ENCODE results near the gene ZMIZ1. TPM values are rescaled to one million over a fixed set of nuclear protein-coding genes. Genes with fewer than 3 reads are reported as not detected.

ZMIZ1 gene
- total RNA-seq, 4 donors from 2014 or later, result 18.7 to 188 (median 36.7) TPM

DNA sequence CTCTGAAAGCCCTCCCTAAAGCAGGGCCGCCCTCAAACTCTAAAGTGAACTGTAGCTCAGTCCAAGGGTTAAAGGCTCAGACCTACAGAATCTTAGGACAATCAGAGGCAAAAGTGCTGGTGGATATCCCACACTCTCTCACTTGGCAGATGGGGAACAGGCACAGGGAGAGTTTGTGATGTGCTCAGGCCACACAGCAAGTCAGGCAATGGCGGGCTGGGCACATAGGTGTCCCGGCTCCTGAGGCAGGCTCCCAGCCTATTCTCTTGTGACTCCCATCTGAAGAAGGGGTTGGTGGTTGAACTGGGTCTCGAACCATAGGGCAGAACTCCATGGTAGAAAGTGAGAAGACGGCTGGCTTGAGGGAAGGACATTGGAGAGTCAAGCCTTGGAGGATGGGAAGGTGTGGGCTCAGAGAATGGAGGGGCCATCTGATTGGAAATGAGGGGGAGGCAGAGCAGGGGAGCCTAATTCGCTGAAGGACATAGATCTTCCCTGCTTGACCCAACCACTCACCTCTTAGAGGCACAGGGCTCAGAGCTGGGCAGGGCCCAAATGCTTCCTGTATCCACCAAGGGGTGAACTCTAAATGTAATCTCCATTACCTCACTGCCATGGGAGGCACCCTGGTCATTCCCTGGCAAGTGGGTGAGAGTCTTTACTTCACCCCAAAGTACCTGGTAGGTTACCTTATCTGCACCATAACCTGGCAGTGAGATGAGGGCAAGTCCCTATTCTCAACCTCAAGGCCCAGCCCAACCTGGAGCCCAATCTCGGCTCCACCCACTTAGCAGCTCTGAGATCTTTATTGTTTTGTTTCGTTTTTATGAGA is 4.9 kb upstream of the ZMIZ1 start:
- Histone ChIP-seq H3K27ac (no peak overlapping the region), H3K36me3 (no peaks in the 10 kb centered on the region), H3K4me3 (no peak overlapping the region), H3K4me1 (no peaks in the 10 kb centered on the region), H3K9me3 (no peaks in the 10 kb centered on the region), H3K27me3 (peaks cover 0 to 2% of the 10 kb centered on the region in 2 donors)
- no peak for TF ChIP-seq POLR2A (IDR thresholded peaks at IDR 0.05)
- TF ChIP-seq, protein P1, sequence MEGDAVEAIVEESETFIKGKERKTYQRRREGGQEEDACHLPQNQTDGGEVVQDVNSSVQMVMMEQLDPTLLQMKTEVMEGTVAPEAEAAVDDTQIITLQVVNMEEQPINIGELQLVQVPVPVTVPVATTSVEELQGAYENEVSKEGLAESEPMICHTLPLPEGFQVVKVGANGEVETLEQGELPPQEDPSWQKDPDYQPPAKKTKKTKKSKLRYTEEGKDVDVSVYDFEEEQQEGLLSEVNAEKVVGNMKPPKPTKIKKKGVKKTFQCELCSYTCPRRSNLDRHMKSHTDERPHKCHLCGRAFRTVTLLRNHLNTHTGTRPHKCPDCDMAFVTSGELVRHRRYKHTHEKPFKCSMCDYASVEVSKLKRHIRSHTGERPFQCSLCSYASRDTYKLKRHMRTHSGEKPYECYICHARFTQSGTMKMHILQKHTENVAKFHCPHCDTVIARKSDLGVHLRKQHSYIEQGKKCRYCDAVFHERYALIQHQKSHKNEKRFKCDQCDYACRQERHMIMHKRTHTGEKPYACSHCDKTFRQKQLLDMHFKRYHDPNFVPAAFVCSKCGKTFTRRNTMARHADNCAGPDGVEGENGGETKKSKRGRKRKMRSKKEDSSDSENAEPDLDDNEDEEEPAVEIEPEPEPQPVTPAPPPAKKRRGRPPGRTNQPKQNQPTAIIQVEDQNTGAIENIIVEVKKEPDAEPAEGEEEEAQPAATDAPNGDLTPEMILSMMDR (IDR thresholded peaks at IDR 0.05), result no peak
- DNase-seq, result no peak
- intact Hi-C loops (cut with DNase I; ENCODE audit: low total_unique reads), result loop anchor here (10.0 kb wide), 1 partner anchor 249 kb away; no protein-coding TSS in a partner anchor

DNA sequence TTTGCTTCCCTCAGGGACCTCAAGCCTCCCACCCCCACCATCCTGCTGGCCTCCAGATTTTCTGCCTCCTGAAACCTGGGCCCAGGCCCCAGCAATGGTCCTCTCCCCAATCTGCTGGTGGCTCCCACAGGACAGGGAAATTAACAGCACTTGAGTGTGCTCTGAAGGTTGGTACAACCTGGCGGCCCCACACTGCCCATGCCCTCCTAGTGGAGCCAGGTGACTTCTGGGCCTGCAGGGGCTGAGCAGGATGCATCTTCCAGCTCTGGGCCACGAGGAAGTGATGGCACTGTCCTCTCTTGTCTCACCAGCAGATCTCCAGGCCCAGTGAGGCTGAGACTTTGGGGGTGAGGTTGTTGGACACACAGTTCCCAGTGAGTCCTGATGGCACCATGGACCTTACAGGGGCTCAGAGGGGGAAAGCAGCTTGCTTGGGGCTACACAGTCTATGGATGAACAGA is 3.6 kb upstream of the ZMIZ1 start:
- H3K36me3 ChIP-seq, result no peaks in the 10 kb centered on the region
- no peak overlapping the region for H3K4me3 ChIP-seq
- H3K27ac ChIP-seq, result peak overlapping the region in 1 of 2 donors; percentile 96
- intact Hi-C loops (cut with DNase I; ENCODE audit: low total_unique reads), result loop anchor here (5.0 to 10.0 kb wide), 2 partner anchors 92 to 250 kb away; no protein-coding TSS in a partner anchor
- H3K27me3 ChIP-seq, result peaks cover 0 to 2% of the 10 kb centered on the region in 2 donors
- no peaks in the 10 kb centered on the region for H3K9me3 ChIP-seq
- no peak for DNase-seq
- no peaks in the 10 kb centered on the region for H3K4me1 ChIP-seq
- no peak for TF ChIP-seq POLR2A (IDR thresholded peaks at IDR 0.05)
- TF ChIP-seq, protein P1 (IDR thresholded peaks at IDR 0.05), result no peak

DNA sequence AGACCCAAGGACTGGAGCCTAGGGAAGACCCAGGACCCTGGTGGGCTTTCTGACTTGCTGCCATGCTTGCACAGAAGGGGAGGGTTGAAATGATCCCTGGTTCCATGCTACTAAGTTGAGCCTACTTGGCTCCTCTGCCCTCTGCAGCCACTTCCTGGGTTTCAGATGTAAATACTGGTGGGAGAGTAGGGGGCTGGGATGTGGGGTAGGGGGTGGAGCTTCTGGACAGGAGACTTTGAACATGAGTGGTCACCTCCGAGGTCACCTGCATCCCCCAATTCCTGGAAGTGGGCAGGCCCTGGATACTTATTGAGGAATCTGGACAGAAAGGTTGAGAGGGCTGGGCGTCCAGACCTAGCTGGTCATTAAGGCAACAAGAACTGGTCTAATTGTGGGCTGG is 2.9 kb upstream of the ZMIZ1 start:
- intact Hi-C loops (cut with DNase I; ENCODE audit: low total_unique reads), result loop anchor here (5.0 to 10.0 kb wide), 2 partner anchors 91 to 251 kb away; no protein-coding TSS in a partner anchor
- Histone ChIP-seq H3K4me3 (no peak overlapping the region), H3K4me1 (no peaks in the 10 kb centered on the region), H3K27me3 (peaks cover 0 to 2% of the 10 kb centered on the region in 2 donors), H3K36me3 (no peaks in the 10 kb centered on the region), H3K9me3 (no peaks in the 10 kb centered on the region), H3K27ac (peak overlapping the region in 1 of 2 donors; percentile 96)
- DNase-seq, result no peak
- no peak for TF ChIP-seq POLR2A (IDR thresholded peaks at IDR 0.05)
- TF ChIP-seq, protein P1 (IDR thresholded peaks at IDR 0.05), result no peak

DNA sequence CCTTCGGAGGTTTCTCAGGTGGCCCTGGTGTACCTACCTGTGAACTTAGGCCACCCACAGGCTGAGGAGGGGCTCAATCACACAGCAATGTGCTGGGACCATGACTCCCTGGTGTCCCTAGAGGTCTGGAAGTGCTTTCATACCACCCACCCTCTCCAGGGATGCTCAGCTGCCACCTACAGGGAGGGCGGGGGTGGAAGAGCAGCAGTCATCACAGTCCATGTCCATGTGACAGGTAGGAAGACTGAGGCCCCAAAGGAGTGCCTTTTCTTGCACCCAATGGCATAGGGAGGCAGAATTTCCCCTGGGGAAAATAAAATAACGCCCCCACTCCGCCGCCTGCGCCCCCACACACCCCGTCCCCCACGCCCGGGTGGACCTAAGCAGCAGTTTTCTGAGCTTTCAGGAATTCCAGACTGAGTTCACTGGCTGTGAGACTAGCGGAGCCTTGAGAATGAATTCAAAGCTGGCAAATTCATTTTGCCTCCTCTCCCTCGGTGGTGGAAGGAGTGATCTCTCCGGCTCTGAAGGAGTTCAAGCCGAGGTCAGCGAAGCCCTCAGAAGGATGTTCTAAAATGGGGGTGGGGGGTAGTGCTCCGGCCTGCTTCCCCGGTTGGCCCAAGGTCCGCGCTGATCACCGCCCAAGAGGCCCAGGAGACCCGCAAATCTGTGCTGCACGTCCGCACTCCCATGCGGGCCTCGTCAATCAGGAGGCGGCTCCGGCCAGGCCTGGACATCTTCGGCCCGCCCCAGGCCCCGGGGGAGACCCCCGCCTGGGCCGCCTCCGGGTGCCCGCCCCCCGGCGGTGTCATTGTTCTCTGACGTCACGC is 2.1 kb upstream of the ZMIZ1 start:
- Histone ChIP-seq H3K4me3 (peak overlapping the region; percentile 75 to 86), H3K9me3 (no peaks in the 10 kb centered on the region), H3K4me1 (peaks cover 0 to 3% of the 10 kb centered on the region in 2 donors), H3K27me3 (peaks cover 0 to 2% of the 10 kb centered on the region in 2 donors), H3K36me3 (no peaks in the 10 kb centered on the region), H3K27ac (peak overlapping the region; percentile 94 to 96)
- TF ChIP-seq, protein P1 (IDR thresholded peaks at IDR 0.05), result peak in 3 of 4 experiments; percentile 7 to 36 (median 17)
- no peak for TF ChIP-seq POLR2A (IDR thresholded peaks at IDR 0.05)
- intact Hi-C loops (cut with DNase I; ENCODE audit: low total_unique reads), result loop anchor here (5.0 to 10.0 kb wide), 2 partner anchors 91 to 252 kb away; no protein-coding TSS in a partner anchor
- no peak for DNase-seq
